Retinal pigment epithelial cell (primary cell): ENCODE results near the gene LYST.

Experiments
- DNase-seq: peaks from one replicate; pipeline ENCODE4 v3.0.0-alpha.2; 2010; ENCODE audit warnings: low read depth
- H3K4me3 ChIP-seq: 2 replicates; pipeline ENCODE4 v1.5.1; 2011; ENCODE audit warnings: mild to moderate bottlenecking, low read length, control low read depth, moderate library complexity
- CTCF ChIP-seq: conservative IDR thresholded peaks from 2 replicates; pipeline ENCODE4 v1.5.1; 2011; ENCODE audit warnings: low read depth, low read length, control low read depth, inconsistent platforms

Gene LYST

DNA sequence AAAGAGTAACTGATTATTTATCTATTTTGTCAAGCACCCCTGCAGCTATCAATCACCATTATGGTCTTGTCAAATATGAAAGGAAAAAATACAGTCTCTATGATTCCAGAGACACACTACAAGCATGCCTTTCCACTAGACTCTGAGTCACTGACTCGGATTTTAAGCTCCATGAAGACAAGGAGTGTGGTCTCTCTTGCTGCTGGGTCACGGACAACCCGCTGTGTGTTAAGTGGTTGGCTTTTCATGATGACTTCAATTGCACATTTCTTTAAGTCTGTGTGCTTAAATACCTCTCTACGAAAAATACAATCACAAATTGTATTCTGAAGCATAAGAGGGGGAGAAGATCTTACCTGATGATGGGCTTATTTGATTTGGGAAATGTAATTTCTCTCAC, 203.1 kb downstream of the LYST start:
- no peak for TF ChIP-seq CTCF
- no peak for DNase-seq

GRCh38 chr1:235661568-235661967, 205.1 kb downstream of the LYST start:
- no peak for DNase-seq
- H3K4me3 ChIP-seq, result no peak overlapping the region
- no peak for TF ChIP-seq CTCF

More for the DNA sequence above, 203.1 kb downstream of the LYST start:
- H3K4me3 ChIP-seq, result no peak overlapping the region

DNA sequence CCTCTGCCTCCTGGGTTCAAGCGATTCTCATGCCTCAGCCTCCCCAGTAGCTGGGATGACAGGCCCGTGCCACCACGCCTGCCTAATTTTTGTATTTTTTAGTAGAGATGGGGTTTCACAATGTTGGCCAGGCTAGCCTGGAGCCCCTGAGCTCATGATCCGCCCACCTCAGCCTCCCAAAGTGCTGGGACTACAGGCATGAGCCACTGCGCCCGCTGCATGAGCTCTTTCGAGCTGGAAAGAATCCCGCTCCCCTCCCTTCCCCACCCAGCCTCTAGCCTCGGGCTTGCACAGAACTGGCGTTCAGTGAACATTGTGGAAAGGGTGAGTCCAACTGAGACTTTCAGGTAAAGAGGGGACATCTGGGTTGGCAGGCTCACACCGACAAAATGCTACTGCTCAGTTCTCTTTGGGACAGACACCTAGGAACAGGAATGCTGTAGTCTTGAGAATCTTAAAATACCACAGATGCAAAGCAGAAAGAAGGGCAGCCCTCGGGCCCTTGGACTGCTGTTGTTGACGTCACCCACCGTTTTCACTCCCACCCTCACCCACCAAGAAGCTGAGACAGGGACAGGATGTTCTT, 207.4 kb downstream of the LYST start:
- TF ChIP-seq CTCF, result no peak
- no peak for DNase-seq
- H3K4me3 ChIP-seq, result no peak overlapping the region

- DNase-seq, result no peak
- H3K4me3 ChIP-seq, result no peak overlapping the region
- TF ChIP-seq CTCF, result no peak
Measured at GRCh38 chr1:235657747-235658526, 208.8 kb downstream of the LYST start.

GRCh38 chr1:235657269-235657668, 209.4 kb downstream of the LYST start:
- TF ChIP-seq CTCF, result no peak
- no peak for DNase-seq

GRCh38 chr1:235652364-235652763, 214.3 kb downstream of the LYST start:
- no peak for TF ChIP-seq CTCF
- H3K4me3 ChIP-seq, result no peak overlapping the region
- no peak for DNase-seq

More at GRCh38 chr1:235657269-235657668, 209.4 kb downstream of the LYST start:
- H3K4me3 ChIP-seq, result no peak overlapping the region
